Measurements from ENCODE around the gene TTC7B.

Gene TTC7B

DNA sequence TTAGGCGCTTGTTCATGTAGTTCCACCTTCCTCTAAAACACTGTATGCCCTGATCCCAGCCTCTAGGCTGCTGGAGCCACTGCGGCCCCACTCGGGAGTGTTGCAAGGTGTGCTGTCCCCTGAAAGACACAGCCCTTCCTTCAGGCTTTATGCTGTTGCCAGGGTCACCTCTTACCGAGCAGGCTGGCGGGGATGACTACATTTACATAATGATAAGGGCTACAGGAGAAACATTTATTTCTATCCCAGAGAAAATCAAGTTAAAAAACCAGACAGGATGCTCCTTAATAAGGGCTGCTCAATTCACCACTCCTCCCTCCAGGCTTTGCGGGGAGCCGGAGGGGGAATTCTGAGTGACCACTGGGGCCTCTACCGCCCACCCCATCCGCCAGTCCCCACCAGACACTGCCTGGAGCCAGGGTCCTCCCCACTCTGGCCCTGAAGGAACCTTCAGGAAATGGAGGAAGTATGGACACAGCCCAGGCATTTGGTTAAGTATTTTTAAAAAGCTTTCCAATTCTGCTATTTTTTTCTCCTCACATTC is 200.6 kb downstream of the TTC7B start:
- no peaks in the 10 kb centered on the region for H3K36me3 ChIP-seq (ENCODE audit: control insufficient read depth, insufficient read depth, low read length)
- no peak overlapping the region for H3K4me3 ChIP-seq (ENCODE audit: low read depth, low read length)
- H3K4me1 ChIP-seq (ENCODE audit: control insufficient read depth, insufficient read depth, low read length), result peaks cover 13% of the 10 kb centered on the region
- no peaks in the 10 kb centered on the region for H3K27me3 ChIP-seq (ENCODE audit: control insufficient read depth, insufficient read depth, low read length)
- H3K9me3 ChIP-seq (ENCODE audit: control insufficient read depth, insufficient read depth, low read length), result no peaks in the 10 kb centered on the region
- no peak overlapping the region for H3K9ac ChIP-seq (ENCODE audit: low read depth, low read length)

DNA sequence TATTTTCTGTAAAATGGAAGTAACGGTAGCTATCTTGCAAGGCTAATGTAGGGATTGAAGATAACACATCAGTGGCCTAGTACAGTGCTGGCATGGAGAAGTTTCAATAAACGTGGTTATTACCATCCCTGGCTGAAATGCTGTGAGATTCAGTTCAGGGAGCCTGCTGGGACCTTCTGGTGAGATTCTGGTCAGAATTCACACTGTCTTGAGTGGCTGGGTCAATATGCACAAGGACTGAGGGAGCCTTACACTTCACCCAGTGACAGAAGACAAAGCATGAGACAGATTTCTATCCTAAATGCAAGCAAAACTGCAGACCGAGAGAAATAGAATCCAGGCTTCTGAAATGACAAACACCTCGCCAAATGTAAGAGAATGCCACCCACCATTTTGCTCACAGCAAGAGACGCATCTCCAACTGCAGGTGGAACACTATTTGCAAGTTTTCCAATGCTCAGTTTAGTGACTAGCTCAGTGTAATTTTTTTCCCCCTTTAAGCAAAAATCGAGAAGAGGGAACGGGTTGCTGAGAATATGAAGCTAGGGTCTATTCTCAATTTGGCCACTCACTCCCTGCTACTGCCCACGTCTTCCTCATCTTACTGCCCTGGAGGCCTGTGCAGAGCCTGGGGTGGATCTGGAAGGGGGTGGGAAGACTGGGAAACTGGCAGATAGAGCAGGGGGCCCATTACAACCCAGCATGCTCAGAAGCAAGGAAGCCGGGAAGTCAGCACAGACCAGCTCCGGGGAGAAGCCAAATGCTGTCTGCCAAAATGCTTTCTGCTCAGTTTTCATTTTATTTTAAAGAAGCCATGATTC is 201.3 kb downstream of the TTC7B start:
- H3K9ac ChIP-seq (ENCODE audit: low read depth, low read length), result no peak overlapping the region
- H3K9me3 ChIP-seq (ENCODE audit: control insufficient read depth, insufficient read depth, low read length), result no peaks in the 10 kb centered on the region
- no peak overlapping the region for H3K4me3 ChIP-seq (ENCODE audit: low read depth, low read length)
- no peaks in the 10 kb centered on the region for H3K36me3 ChIP-seq (ENCODE audit: control insufficient read depth, insufficient read depth, low read length)
- peaks cover 13% of the 10 kb centered on the region for H3K4me1 ChIP-seq (ENCODE audit: control insufficient read depth, insufficient read depth, low read length)
- H3K27me3 ChIP-seq (ENCODE audit: control insufficient read depth, insufficient read depth, low read length), result no peaks in the 10 kb centered on the region

DNA sequence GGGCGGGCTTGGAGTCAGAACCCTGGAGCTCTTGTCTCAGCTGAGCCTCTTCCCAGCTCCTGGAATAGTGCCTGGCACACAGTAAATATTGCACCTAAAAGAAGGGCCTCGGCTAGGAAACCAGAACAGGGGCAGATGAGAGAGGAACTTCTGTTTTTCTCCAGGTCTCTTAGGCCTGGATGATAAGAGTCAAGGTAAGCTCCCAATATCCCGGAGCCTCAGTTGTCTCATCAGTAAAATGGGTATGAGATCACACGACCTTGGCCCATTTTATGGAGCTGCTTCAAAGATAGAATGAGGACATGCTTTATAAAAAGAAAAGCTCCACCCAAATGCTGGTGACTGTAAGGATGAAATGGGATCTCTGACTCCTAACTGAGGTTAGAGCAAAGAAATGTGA is 202.2 kb downstream of the TTC7B start:
- no peak overlapping the region for H3K4me3 ChIP-seq (ENCODE audit: low read depth, low read length)
- no peaks in the 10 kb centered on the region for H3K36me3 ChIP-seq (ENCODE audit: control insufficient read depth, insufficient read depth, low read length)
- no peak overlapping the region for H3K9ac ChIP-seq (ENCODE audit: low read depth, low read length)
- H3K4me1 ChIP-seq (ENCODE audit: control insufficient read depth, insufficient read depth, low read length), result peaks cover 15% of the 10 kb centered on the region
- H3K27me3 ChIP-seq (ENCODE audit: control insufficient read depth, insufficient read depth, low read length), result no peaks in the 10 kb centered on the region
- no peaks in the 10 kb centered on the region for H3K9me3 ChIP-seq (ENCODE audit: control insufficient read depth, insufficient read depth, low read length)

DNA sequence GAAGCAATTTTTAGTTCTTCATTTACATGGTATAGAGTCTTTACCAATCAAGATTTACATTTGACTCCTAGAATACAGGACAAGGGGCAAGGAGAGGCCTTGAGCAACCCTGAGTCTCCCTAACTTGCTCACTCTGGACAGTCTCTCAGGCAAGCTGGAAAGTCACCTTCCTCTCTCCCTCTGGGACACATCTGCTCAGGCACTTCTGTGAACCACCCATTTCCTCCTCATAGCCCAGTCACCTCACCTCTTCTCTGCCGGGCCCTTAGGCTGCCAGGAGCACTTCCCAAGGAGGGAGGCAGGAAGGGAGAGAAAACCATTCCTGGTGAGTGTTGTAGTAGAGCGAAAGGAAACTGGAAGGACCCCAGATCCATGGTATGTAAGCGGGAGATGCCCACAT is 202.8 kb downstream of the TTC7B start:
- Histone ChIP-seq H3K36me3 (ENCODE audit: control insufficient read depth, insufficient read depth, low read length) (no peaks in the 10 kb centered on the region), H3K9me3 (ENCODE audit: control insufficient read depth, insufficient read depth, low read length) (no peaks in the 10 kb centered on the region), H3K27me3 (ENCODE audit: control insufficient read depth, insufficient read depth, low read length) (no peaks in the 10 kb centered on the region), H3K4me1 (ENCODE audit: control insufficient read depth, insufficient read depth, low read length) (peaks cover 20% of the 10 kb centered on the region), H3K4me3 (ENCODE audit: low read depth, low read length) (no peak overlapping the region), H3K9ac (ENCODE audit: low read depth, low read length) (no peak overlapping the region)

DNA sequence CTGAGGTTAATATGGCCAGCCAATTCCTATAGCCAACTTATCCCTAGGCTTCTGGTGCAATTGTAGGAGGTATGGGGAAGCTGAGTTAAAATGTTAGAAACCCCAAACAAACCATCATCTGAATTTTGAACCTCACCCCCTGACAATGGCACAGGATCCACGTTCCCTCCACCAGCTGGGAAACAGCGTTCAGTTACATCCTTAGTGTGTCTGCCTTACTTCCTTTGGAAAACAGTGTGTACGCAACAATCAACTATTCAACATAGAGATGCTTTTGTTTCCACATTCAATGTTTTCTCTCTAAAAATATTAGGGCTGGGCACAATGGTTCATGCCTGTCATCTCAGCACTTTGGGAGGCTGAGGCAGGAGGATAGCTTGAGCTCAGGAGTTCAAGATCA is 203.4 kb downstream of the TTC7B start:
- Histone ChIP-seq H3K4me3 (ENCODE audit: low read depth, low read length) (no peak overlapping the region), H3K4me1 (ENCODE audit: control insufficient read depth, insufficient read depth, low read length) (peaks cover 21% of the 10 kb centered on the region), H3K9ac (ENCODE audit: low read depth, low read length) (no peak overlapping the region), H3K9me3 (ENCODE audit: control insufficient read depth, insufficient read depth, low read length) (no peaks in the 10 kb centered on the region), H3K27me3 (ENCODE audit: control insufficient read depth, insufficient read depth, low read length) (no peaks in the 10 kb centered on the region), H3K36me3 (ENCODE audit: control insufficient read depth, insufficient read depth, low read length) (no peaks in the 10 kb centered on the region)

DNA sequence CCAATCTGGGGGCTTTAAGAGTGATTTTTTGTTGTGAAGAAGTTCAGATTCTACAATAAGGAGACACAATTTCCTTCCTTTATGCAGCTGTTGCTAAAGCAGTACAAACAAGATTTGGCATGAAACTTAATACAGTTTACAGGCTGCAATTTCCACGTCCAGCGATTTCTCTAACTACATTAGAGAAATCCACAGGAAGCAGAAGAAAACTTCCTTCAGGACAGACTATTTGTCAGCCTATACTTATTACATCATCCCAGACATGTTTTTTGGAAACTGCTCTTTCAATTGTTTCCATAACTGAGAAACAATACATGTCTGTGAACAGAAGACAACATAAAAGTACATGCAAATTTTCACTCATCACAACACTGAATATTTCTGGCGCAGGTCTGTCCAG is 204.3 kb downstream of the TTC7B start:
- Histone ChIP-seq H3K9ac (ENCODE audit: low read depth, low read length) (no peak overlapping the region), H3K9me3 (ENCODE audit: control insufficient read depth, insufficient read depth, low read length) (no peaks in the 10 kb centered on the region), H3K36me3 (ENCODE audit: control insufficient read depth, insufficient read depth, low read length) (no peaks in the 10 kb centered on the region)

DNA sequence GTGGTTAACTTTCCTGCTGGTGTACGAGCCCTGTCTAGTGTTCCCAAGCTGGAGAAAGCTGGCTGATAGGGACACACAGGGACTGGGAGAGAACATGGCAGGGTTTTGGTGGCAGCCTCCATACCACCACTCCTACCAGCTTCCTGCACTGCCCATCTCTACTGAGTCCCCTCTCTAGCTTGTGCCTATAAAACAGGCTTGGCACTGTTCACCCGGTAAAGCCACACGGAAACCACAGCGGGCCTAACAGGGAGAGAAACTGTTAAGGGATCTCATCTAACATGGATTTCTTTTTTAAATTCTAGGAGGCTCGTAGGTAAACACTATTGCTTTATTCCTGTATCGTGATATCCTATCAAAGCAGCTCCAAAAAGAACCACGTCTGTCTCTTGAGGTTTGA is 204.7 kb downstream of the TTC7B start:
- H3K4me1 ChIP-seq (ENCODE audit: control insufficient read depth, insufficient read depth, low read length), result peaks cover 22% of the 10 kb centered on the region
- no peak overlapping the region for H3K4me3 ChIP-seq (ENCODE audit: low read depth, low read length)
- no peak overlapping the region for H3K9ac ChIP-seq (ENCODE audit: low read depth, low read length)
- no peaks in the 10 kb centered on the region for H3K27me3 ChIP-seq (ENCODE audit: control insufficient read depth, insufficient read depth, low read length)
- H3K9me3 ChIP-seq (ENCODE audit: control insufficient read depth, insufficient read depth, low read length), result no peaks in the 10 kb centered on the region
- no peaks in the 10 kb centered on the region for H3K36me3 ChIP-seq (ENCODE audit: control insufficient read depth, insufficient read depth, low read length)

More for the DNA sequence above, 204.3 kb downstream of the TTC7B start:
- Histone ChIP-seq H3K27me3 (ENCODE audit: control insufficient read depth, insufficient read depth, low read length) (no peaks in the 10 kb centered on the region), H3K4me1 (ENCODE audit: control insufficient read depth, insufficient read depth, low read length) (peaks cover 21% of the 10 kb centered on the region), H3K4me3 (ENCODE audit: low read depth, low read length) (no peak overlapping the region)

DNA sequence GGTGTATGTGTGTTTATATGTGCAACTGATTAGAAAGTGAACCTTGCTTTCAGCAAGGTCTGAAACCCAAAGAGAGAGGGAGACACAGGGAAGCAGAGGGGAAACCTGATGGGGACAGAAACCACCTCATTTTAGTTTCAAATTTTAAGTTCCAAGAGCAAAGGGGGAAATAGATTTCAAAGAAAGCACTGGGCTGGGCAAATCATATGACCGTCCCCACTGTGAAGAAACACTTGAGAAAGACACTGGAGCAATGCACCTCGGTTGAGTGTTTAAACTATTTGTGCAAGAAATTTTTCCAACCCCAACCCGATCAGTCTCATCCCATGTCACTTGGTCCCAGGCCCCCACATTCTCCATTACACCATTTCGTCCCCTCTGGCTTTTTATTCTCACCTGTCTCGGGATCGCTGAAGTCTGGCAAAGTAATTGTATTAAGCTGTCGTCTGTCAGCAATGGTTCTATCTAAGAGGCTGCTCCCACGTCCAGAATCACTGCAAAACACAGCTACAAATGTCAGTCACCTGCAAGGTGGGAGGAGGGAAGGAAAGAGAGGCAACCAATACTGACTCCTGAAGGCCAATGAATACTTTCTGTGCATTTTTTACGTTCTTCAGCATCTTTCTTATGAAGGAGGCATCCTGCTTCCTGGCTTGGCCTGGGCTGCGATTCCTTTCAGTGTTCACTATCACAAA is 205.7 kb downstream of the TTC7B start:
- Histone ChIP-seq H3K9me3 (ENCODE audit: control insufficient read depth, insufficient read depth, low read length) (no peaks in the 10 kb centered on the region), H3K9ac (ENCODE audit: low read depth, low read length) (no peak overlapping the region), H3K4me3 (ENCODE audit: low read depth, low read length) (no peak overlapping the region), H3K4me1 (ENCODE audit: control insufficient read depth, insufficient read depth, low read length) (peaks cover 26% of the 10 kb centered on the region), H3K36me3 (ENCODE audit: control insufficient read depth, insufficient read depth, low read length) (no peaks in the 10 kb centered on the region), H3K27me3 (ENCODE audit: control insufficient read depth, insufficient read depth, low read length) (no peaks in the 10 kb centered on the region)

DNA sequence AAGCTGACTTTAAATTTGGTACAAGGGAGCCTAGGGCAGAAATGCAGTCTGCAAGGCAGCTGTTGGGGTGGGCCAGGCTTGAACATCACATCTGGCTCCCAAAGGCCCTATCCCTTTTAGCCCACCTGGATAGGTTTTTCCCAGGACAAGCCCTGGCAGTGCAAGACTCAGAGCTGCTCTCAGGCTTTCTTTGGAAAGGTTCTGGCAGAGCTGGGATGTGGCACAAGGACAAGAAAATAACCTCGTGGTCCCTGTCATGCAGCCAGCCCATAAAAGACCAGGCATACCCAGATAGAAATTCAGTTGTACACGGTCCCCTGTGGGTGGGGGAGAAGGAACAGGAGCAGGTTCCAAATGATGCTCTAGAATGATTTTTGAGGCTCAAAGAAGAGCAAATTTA is 206.9 kb downstream of the TTC7B start:
- peaks cover 24% of the 10 kb centered on the region for H3K4me1 ChIP-seq (ENCODE audit: control insufficient read depth, insufficient read depth, low read length)
- no peak overlapping the region for H3K9ac ChIP-seq (ENCODE audit: low read depth, low read length)
- H3K36me3 ChIP-seq (ENCODE audit: control insufficient read depth, insufficient read depth, low read length), result no peaks in the 10 kb centered on the region
- no peak overlapping the region for H3K4me3 ChIP-seq (ENCODE audit: low read depth, low read length)
- no peaks in the 10 kb centered on the region for H3K9me3 ChIP-seq (ENCODE audit: control insufficient read depth, insufficient read depth, low read length)
- no peaks in the 10 kb centered on the region for H3K27me3 ChIP-seq (ENCODE audit: control insufficient read depth, insufficient read depth, low read length)

DNA sequence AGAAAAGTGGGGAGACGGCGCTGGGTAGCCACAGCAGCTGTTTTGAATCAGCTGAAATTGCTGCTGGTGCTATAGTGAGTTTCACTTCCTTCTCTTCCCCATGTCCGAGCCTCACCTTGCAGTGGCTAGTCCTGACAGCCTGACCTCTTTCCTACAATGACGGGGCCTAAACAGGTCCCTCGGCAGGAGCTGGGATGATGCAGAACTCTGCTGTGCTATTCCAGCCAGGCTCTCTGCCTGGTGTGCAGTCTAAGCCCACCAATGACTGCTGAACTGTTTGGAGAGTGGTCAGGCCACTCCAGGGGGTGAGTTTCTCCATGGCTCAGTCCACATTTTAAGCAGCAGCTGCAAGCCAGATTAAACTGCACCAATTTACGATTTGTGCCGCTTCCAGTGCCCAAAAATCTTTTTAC is 207.3 kb downstream of the TTC7B start:
- Histone ChIP-seq H3K4me1 (ENCODE audit: control insufficient read depth, insufficient read depth, low read length) (peaks cover 28% of the 10 kb centered on the region), H3K9ac (ENCODE audit: low read depth, low read length) (no peak overlapping the region), H3K4me3 (ENCODE audit: low read depth, low read length) (no peak overlapping the region), H3K9me3 (ENCODE audit: control insufficient read depth, insufficient read depth, low read length) (no peaks in the 10 kb centered on the region), H3K27me3 (ENCODE audit: control insufficient read depth, insufficient read depth, low read length) (no peaks in the 10 kb centered on the region), H3K36me3 (ENCODE audit: control insufficient read depth, insufficient read depth, low read length) (no peaks in the 10 kb centered on the region)

DNA sequence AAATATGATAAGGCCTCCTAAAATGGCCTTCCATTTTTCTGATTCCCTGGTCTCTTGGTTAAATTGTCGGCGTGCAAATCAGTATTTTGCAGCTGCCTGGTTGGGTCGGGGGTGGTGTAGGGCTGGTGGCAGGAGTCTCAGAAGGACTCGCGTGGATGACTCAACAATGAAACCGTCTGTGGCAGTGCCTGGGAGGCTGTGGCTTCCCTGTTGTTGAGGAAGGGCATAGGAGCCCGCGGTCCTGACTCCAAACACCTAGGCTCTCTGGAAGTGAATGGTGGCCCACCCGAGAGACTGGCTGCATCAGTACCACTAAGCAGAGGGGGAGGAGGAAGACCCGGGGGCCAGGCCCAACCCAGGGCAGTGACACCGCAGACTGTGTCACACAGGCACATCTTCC is 207.9 kb downstream of the TTC7B start:
- H3K4me3 ChIP-seq (ENCODE audit: low read depth, low read length), result no peak overlapping the region
- no peaks in the 10 kb centered on the region for H3K36me3 ChIP-seq (ENCODE audit: control insufficient read depth, insufficient read depth, low read length)
- no peak overlapping the region for H3K9ac ChIP-seq (ENCODE audit: low read depth, low read length)
- H3K27me3 ChIP-seq (ENCODE audit: control insufficient read depth, insufficient read depth, low read length), result no peaks in the 10 kb centered on the region
- H3K9me3 ChIP-seq (ENCODE audit: control insufficient read depth, insufficient read depth, low read length), result no peaks in the 10 kb centered on the region
- peaks cover 35% of the 10 kb centered on the region for H3K4me1 ChIP-seq (ENCODE audit: control insufficient read depth, insufficient read depth, low read length)

DNA sequence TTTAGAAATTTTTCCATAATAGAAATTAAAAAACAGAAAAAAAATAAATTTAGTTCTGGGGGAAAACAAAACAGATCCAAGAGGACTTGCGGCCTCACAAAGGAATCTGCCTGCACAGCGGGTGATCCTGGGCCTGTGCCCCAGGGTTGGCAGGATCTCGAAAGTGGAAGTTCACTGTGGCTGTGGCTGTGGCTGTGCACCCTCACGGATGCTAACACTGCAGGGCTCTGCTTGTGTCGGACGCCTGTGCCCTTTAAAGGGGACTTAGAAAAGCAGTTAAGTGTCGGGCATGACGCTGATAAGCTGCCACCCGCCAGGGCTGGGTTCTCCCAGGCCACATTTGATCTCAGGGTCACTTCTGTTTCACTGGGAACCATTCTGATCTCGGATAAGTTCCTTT is 209.1 kb downstream of the TTC7B start:
- Histone ChIP-seq H3K9me3 (ENCODE audit: control insufficient read depth, insufficient read depth, low read length) (no peaks in the 10 kb centered on the region), H3K4me1 (ENCODE audit: control insufficient read depth, insufficient read depth, low read length) (peaks cover 36% of the 10 kb centered on the region)

More for the DNA sequence above, 209.1 kb downstream of the TTC7B start:
- no peak overlapping the region for H3K9ac ChIP-seq (ENCODE audit: low read depth, low read length)
- H3K27me3 ChIP-seq (ENCODE audit: control insufficient read depth, insufficient read depth, low read length), result no peaks in the 10 kb centered on the region
- H3K4me3 ChIP-seq (ENCODE audit: low read depth, low read length), result no peak overlapping the region
- H3K36me3 ChIP-seq (ENCODE audit: control insufficient read depth, insufficient read depth, low read length), result no peaks in the 10 kb centered on the region
